Activated CD4-positive, CD25-positive, alpha-beta regulatory T cell treated with anti-CD3 and anti-CD28 coated beads, Interleukin-2, amount 50 U/mL, for 24 hours (primary cell): ENCODE data around the gene FHIT.

ENCODE experiments used
- ATAC-seq, 2 donors: fragments of 150-1000 bp; cut with Tn5 transposase; one replicate each; pipeline ENCODE4 v1.10.0; 2021; ENCODE audit warnings: mild to moderate bottlenecking in 1 of 2, moderate library complexity in 1 of 2

Gene FHIT

DNA sequence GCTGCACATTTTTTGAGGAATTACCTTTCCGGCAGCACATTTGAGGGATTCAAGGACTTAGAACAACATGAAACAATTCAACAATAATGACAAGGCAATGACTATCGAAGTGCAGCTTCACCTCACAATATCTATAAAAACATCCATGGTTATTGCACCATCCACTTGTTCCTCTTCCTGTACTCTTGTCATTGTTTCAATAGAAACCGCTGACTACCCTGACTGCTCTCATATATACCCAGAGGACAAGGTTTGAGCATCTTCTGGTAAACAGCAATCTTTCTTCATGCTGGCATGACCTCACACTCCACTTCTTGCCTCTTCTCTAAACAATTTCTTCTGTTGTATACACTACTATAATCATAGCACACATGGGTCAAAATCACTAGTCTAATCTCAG lies 864.9 kb downstream of the FHIT start:
- no peak for ATAC-seq

DNA sequence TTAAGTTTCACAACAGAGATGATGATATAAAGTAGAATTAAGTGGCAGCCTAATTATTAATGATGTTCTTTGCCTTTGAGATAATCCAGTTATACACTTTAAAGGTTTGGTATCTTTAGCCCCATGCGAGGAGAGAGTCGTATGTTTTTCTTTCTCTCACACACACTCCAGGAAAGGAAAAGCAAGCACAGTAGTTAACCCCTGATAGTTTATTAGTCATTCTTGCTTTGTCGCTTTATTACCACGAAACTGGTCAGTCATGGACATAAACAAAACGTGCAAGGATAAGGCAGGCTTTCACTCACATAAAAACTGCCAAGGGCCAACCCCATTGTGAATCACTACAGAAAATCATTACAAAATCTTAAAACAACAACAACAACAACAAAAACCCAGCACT lies 866.9 kb downstream of the FHIT start:
- no peak for ATAC-seq

DNA sequence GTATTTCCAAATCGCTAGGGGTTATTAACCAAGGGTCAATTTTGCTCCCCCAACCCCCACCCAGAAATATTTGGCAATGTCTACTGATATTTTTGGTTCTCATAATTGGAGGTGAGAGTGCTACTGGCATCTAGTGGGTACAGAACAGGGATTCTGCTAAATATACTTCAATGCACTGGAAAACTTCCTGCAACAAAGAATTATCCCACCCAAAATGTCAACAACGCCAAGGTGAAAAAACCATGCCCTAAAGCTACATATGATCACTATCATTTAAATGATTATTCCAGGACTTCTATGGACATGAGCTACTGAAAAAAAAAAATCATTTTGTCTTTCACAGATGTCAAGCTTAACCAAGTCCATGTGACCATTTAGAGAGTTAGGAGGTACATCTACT lies 867.9 kb downstream of the FHIT start:
- ATAC-seq = no peak

DNA sequence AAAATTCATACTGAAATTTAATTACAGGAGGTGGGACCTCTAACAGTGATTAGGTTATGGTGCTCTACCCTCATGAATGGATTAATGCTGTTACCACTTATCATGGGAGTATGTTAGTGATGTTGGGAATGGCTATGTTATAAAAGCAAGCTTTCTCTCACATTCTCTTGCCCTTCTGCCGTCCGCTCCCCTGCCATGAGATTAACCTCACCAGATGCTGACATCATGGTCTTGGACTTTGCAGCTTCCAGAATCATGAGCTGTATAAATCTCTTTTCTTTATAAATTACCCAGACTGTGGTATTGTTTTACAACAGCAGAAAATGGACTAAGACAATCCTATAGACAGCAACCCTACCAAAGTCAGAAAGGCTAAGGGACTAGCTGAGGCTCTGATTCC lies 884.8 kb downstream of the FHIT start:
- no peak for ATAC-seq

DNA sequence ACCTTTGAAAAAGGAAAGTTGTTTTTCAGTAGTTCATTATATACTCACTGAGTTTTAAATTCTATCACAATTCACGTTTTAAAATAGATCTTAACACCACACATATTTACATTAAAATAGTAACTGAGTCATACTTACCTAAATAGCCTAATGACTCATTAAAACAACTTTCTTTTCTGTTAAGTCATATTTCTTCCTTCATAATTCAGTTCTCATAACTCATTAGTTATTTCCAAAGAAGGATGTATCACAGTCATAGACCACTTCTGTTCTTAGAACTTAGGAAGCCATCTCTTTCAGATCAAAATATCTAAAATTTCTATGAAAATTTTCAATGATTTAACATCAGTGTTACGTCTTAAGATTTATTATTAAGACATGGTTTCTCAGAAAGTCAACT lies 885.9 kb downstream of the FHIT start:
- peak; percentile 78 to 89 for ATAC-seq

DNA sequence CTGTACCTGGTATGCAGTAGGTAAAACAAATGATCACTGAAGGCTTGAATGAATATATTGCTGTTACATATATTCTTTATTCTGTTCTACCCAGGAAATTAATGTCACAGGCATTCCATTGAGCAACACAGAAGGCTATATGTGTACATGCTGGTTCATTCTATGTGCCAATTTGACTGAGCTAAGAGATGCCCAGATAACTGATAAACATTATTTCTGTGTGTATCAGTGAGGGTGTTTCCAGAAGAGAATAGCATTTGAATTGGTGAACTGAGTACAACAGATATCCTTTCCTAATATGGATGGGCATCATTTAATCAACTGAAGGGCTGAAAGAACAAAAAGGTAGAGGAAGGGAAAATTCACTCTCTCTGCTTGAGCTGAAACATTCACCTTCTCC lies 886.8 kb downstream of the FHIT start:
- no peak for ATAC-seq

DNA sequence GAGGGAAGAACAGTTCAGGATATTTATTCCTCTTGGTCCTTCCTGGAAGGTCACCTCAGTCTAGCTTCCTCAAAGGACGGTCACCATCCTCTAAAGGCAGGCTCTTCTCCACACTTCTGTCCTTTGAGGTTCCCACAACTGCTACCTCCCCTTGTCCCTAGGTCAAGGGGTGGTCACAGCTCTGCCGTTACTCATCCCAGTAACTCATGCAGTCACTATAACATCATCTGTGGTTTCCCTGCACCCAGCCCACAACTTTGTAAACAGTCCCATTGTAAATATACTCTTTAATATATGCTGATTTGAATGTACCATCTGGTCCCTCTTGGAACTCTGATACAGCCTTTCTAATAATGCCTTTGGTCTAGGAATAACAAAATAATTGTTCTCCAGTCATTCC lies 887.4 kb downstream of the FHIT start:
- peak; percentile 42 to 43 for ATAC-seq

DNA sequence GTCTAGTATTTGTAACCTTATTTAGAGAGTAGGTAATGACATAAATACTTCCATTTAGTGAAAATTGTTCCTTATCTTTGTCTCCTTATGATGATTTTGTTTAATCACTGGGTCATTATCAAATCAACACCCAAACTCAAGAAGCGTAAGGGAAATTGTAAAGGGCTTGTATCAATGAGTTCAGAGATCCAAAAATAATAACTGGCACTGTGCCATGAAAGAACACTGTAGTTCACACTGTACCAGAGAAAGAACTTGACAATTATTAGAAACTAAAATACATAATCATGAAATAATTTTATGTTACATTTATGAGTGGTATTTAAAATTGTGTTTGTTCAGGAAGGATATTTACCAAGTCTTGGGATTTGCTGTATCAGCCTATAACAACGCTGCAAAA lies 895.4 kb downstream of the FHIT start:
- no peak for ATAC-seq

DNA sequence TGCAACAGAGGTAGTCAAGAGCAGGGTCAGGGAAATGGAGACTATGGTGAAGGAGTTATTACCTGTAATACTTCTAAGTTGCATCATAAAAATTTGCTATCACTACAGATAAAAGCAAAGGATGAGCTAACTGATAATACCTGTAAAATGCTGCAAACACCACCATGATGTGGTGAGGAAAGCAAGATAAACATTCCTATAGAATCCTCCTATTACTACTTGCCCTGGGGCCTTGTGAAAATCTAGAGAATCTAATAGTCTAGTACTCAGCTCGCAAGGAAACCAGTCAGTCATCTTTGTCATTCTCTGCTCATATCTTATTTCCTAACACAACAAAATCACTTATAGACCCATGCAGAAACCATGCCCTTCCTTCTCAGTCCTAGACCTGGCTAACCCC lies 899.8 kb downstream of the FHIT start:
- no peak for ATAC-seq

DNA sequence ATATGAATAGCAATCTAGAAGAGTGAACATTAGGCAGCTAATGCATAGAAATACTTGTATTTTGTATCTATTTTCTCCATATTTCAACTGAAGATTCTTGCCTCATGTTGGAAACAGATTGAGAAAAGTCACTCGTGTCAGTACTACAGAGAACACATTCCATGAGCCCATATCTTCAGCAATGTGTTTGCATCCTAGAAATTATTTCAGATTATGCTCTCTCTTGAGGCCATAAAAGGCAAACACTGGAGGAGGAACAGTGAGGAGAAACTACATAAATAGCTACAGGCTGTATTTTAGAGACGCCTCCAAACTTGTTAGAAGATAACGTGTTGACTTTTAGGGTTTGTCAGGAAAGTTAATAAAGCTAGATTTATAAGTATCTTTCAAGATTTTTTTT lies 906.9 kb downstream of the FHIT start:
- ATAC-seq = no peak

DNA sequence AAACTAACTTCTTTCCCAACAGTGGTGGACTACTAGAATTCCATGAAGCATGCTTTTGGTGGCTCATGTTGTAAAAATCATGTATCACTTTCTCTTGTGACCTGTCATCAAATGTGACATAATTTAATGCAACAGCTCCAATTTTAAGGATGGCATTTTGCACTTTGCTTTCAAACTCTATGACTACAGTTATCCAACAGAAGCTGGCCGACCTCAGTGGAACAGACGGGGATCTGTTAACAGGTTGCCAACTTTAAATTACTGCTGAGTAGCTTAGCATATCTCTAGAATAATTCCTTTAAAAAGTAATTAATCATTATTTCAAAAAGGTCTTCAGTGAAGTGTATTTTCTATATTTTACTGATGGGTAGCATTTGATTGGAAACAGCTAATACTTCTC lies 907.4 kb downstream of the FHIT start:
- ATAC-seq = no peak

DNA sequence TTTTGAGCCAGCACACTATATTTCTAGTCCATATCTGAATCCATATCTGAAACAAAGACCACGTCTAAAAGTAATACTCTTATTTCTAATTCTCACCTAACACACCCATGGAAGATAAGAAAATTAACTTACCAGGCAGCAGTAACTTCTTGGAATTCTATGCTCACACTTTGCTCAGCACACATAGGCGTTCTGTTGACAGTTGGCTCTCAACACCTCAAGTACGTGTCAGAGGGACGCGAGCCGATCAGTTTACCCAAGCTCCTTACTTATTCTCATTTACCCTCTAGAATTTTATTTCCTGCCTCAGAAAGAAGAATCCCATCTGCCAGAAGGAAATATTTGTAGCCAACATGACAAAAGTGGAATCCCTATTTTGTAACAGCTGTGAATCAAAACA lies 911.9 kb downstream of the FHIT start:
- ATAC-seq = no peak

DNA sequence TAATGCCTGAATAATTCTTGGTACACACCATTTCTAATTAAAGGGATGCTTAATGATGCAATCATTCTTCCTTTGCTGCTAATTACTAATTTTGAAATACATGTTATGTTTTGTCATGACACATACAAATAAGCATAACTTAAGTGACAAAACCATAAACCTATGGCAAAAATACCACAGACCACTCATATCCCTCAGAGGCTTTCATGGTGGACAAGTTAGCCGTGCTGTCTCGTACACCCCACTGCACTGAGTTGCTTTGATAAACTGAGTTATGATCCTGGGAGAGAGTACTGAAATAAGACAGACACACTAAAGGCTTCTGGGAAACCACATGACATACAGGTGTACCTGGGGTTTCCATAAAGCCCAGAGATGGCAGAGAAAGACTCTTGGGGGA lies 913.8 kb downstream of the FHIT start:
- no peak for ATAC-seq

DNA sequence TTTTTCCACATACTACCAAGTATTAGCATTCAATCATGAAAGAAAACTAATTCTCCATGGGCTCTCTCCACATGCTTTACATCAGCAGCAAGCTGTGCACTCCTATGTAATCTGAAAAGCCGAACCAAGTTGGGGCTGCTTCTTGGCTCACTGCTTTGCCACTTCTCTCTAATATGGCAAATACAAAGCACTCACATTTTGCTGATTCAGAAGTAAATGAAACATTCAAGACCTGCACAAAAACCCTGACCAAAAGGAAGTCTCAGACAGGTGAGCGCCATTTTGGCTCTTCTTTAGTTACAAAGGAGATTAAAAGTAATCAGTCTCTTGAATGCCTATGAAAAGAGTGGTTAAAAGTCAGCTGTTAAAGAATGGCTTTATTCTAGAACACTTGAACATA lies 915.2 kb downstream of the FHIT start:
- no peak for ATAC-seq

DNA sequence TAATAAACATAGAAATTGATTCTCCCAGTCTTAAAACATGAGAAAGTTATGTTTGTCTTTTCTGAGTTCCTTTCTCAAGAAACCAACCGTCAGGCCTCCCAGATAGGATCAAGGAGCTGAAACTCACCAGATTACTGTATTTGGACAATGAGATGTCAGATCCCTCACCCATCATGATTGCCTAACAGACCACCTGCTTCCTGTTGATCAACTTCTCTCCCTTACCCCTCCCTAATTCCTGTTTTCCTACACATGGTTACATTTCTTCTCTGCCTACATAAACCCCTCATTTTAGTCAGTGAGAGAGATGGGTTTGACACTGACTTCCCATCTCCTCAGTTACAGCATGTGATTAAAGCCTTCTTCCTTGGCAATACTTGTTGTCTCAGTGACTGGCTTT lies 917.5 kb downstream of the FHIT start:
- ATAC-seq = no peak

DNA sequence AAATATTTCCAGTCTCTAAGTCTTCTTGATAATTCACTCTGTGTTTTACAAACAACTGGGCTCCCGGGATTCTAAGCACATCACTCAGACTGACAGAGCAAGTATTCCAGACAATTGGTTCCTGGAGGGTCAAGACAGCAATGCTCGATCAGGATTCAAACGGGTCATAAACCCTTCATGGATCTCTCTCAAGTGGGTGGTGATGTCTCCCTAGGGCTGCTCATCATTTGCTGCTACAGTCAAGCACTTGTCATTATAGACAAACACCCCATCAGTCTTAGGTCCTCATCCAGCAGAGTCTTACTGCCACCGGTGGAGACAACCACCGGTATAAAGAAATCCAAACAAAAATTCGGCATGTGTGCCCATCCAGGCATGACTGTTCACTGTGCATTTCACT lies 921.1 kb downstream of the FHIT start:
- ATAC-seq = no peak

DNA sequence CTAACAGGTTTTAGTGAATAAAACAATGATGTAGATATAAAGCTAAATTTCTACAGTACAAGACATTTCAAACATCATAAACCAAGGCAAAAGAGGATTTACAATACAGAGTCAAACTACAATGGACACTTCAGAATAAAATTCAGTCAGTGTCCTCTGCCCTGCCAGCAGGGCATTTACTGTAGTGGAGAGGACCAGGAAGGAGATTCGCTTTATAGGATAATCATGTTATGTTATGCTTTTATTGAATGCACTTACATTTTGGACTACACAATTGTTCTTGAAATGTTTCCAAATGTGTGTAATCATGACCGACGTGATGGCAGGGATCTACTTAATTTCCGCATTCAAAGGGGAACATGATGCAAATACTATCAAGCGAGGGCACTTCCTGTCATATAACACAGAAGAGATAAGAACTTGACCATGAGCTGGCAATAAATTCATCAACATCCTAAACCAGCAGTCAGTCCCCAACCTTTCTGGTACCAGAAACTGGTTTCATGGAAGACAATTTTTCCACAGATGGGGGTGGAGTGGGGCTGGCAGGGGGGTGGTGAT lies 925.6 kb downstream of the FHIT start:
- ATAC-seq = no peak

DNA sequence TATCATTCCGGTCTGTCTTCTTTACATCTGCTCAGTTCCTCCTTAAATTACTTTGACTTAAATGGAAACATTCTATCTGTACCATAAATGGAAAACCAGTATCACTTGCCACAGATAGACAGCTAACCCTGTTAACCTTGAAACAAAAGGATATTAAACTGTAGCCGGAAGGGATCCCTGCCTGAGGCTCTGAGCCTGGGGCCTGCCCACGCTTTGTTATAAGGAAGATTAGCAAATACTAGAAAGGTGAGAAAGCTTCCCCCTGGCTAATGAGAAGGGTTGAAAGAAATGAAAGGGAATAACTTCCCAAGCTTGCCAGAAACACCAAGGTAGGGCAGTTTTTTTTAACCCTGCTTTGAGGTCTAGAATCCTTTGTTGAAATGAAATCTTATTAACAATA lies 927.6 kb downstream of the FHIT start:
- no peak for ATAC-seq

DNA sequence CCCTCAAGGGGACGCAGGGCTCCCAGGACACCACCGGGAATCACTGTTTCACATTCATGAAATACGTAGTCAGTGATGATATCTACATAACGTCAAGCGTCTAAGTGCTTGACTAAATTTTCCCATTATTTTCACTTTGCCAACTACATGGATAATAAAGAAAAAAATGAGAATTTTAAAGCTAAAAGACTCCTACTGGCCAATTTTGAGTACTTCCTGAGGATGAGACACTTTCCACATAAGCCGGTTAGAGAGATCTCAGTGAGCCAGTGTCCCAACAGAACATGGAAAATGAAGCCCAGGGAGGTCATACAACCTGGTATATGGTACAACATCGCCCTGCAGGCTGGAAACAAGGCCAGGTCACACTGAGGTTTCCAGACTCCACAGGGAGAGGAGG lies 928.1 kb downstream of the FHIT start:
- ATAC-seq = no peak

DNA sequence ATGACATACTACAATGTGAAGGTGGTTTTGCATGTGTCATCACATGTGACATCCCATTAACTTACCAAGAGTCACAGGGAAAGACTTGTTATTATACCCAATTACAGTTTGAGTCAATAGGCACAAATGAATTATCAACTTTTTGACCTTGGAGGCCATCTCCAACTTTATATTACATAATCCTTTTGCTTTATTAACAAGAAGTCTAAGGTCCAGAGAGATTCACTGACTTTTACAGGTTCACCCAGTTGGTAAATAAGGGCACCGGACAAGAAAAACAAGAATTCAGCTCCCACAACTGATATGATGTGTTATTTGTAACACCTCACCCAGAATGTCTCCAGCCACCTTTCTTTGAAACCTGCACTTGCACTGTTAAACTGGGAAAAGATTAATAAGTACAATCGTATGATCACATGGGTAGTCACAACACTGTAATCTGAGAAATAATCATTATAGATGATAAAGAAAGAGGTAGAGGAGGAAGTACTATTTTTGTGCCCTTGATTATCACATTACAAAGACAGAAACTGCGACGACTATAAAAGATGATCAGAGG lies 928.9 kb downstream of the FHIT start:
- ATAC-seq = no peak

DNA sequence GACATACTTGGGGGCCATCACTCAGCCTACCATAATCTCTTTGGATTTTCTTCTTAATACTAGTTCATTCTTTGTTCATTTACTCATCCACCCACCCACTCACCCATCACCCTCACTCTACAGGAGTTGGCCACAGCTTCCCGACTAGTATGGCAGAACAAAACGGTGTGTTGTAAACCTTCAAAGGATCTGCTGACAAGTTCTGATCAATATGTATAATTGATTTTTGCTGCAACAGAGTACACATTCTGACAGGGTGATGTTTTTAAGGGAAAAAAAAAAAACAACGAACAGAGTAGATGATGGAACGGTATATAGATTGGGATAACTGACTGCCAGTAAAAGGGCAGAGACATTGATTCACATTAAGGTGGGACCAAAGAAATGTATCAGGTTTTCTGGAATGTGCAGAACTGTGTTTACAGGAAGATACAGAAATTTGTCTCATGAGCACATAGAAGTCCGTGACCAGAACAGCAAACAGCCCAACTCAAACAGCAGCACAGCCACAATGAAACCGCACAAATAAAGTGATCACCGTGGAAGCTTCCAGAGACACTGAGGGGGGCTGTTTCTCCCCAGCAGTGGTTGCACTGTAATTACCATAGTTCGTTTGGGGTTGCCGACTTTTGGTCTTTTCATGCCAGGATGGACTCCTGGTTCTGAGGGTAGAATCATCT lies 931.9 kb downstream of the FHIT start:
- no peak for ATAC-seq

DNA sequence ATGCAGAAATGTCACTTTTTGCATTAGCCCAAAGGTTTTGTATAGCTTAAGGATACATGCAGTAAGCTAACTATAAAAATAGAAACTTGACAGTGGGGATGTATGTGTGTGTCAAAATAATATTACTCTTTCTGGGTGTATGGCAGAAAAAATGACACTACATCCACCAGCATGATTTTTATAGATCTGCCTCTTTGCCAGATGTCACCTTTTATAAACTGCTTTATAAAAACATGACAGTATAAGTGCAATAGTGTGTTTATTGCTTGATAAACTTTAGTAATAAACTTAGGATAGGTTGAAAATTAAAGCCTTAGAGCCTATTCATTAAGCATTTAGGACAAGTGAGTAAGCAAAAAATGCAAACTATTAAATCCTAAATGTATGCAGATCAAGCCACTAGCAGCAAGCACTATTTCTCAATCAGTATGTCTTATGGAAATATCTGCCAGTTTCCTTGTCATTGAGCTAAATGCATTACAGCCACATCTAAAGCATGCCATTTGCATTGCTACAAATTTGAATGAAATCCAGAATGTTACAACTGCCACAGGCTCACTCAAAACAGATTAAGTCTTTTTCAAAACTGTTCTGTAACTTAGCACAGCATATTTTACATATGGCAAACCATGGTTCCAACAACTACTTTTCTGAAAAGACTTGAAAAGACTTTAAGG lies 935.0 kb downstream of the FHIT start:
- no peak for ATAC-seq

DNA sequence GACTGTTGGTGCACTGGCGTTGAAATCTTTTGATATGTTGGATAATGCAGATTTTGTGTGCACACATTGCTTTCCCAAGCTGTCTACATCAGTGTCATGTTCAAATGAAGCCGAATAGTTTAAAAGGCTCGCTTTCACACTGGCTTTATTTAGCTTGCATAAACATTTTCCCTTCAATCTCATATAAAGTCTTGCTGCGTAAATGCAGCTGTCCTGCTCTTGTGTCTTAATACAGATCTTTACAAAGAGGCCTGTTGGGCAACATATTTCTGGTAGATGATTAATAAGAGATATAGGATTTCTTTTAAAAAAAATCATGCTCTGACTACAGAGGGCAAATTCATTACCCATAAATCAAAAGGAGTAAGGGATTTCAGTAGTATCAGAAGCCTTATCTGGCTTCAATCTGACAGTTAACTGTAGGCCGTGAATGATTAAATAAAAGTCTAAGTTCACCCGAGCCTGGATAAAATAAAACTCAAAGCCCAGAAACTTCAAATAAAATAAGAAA lies 937.2 kb downstream of the FHIT start:
- no peak for ATAC-seq

DNA sequence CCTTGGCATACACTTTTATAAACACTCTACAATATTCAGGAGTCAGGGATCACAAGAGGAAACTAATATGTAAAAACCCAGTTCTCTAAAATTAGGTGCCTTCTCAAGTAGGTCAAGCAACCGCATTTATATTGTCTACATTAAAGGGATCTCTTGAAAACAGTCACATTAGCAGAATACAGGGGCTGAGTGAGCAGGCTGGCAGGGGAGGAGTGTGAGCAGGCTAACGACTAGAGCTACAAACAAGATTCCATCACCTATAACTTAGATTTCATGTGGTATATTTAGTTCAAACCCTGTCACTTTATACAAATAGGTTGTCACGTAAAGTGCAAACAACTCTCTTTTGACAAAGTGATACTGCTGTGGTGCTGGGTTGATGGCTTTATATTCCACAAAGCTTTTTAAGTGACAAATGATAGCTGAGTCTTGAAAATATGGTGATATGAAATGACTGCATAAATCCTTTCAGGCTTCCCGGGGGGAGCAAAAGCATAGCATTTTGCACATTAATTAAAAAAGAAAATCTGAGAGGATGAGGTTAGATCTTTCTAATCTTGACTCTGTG lies 937.9 kb downstream of the FHIT start:
- no peak for ATAC-seq
